ENCODE data around the gene RPS6KA1. TPM values are rescaled to one million over a fixed set of nuclear protein-coding genes. Genes with fewer than 3 reads are reported as not detected.

The RPS6KA1 gene
- polyA plus RNA-seq, 3 donors = 116 to 189 (median 188) TPM

- peaks cover 16 to 21% of the 10 kb centered on the region in 2 donors for H3K36me3 Mint-ChIP-seq
- Histone ChIP-seq H3K9ac (ENCODE audit: insufficient read depth, low read length, poor library complexity, severe bottlenecking) (peak overlapping the region; percentile 92), H3K4me1 (ENCODE audit: control insufficient read depth in 1 of 2, insufficient read depth in 2 of 2, low read length in 2 of 2) (peaks cover 95 to 99% of the 10 kb centered on the region in 2 donors), H3K4me3 (replicated peaks in 1 of 3; ENCODE audit: low read depth in 2 of 3, low read length in 3 of 3) (peak overlapping the region; percentile 38 to 89 (median 49)), H3K4me2 (replicated peaks; ENCODE audit: extremely low read depth, low read length, poor library complexity, severe bottlenecking) (peak overlapping the region; percentile 91), H3K9me3 (replicated peaks in 1 of 2; ENCODE audit: control insufficient read depth in 1 of 2, insufficient read depth in 1 of 2, low read length in 2 of 2) (no peaks in the 10 kb centered on the region), H2AFZ (ENCODE audit: insufficient read depth, low read depth, low read length, poor library complexity, severe bottlenecking) (peak overlapping the region; percentile 24), H4K20me1 (ENCODE audit: insufficient read depth, low read length) (peaks cover 22% of the 10 kb centered on the region), H3K27ac (ENCODE audit: low read depth in 1 of 2, low read length in 2 of 2) (peak overlapping the region; percentile 97 to 99), H3K27me3 (ENCODE audit: control insufficient read depth in 2 of 2, insufficient read depth in 2 of 2, low read length in 2 of 2) (no peaks in the 10 kb centered on the region), H3K79me2 (ENCODE audit: insufficient read depth, low read length) (peaks cover 76% of the 10 kb centered on the region), H3K36me3 (replicated peaks in 1 of 2; ENCODE audit: control insufficient read depth in 1 of 2, insufficient read depth in 2 of 2, low read length in 2 of 2) (peaks cover 13 to 14% of the 10 kb centered on the region in 2 donors)
- peak overlapping the region; percentile 99 to 100 (median 100) for H3K27ac Mint-ChIP-seq
- no peak for TF ChIP-seq CTCF (IDR thresholded peaks at IDR 0.05)
- H3K27me3 Mint-ChIP-seq (ENCODE audit: low read depth in 3 of 3) = no peaks in the 10 kb centered on the region
- DNase-seq = peak; percentile 67 to 75 (median 69)
- peak overlapping the region; percentile 87 to 93 for H3K4me3 Mint-ChIP-seq
- intact Hi-C loops (cut with micrococcal nuclease) = loop anchor here (1.0 to 5.0 kb wide), 2 partner anchors 39 to 40 kb away; no protein-coding TSS in a partner anchor
- 0% methylated on average over 5 of the region's 9 CpGs for WGBS (ENCODE audit: insufficient coverage)
- H3K9me3 Mint-ChIP-seq = no peaks in the 10 kb centered on the region
- peaks cover 92% of the 10 kb centered on the region for H3K4me1 Mint-ChIP-seq
Observed at GRCh38 chr1:26542771-26543451, 13.3 kb downstream of the RPS6KA1 start.

GRCh38 chr1:26543462-26543861 lies 13.9 kb downstream of the RPS6KA1 start:
- H3K4me1 ChIP-seq (ENCODE audit: control insufficient read depth in 1 of 2, insufficient read depth in 2 of 2, low read length in 2 of 2) = peaks cover 91 to 98% of the 10 kb centered on the region in 2 donors
- intact Hi-C loops (cut with micrococcal nuclease) = loop anchor here in 1 of 2 donors (5.0 kb wide), 1 partner anchor 39 kb away; no protein-coding TSS in a partner anchor
- H3K9ac ChIP-seq (ENCODE audit: insufficient read depth, low read length, poor library complexity, severe bottlenecking) = peak overlapping the region; percentile 92
- peaks cover 28% of the 10 kb centered on the region for H4K20me1 ChIP-seq (ENCODE audit: insufficient read depth, low read length)
- Mint-ChIP-seq H3K27ac (peak overlapping the region; percentile 99 to 100 (median 100)), H3K36me3 (peaks cover 22 to 26% of the 10 kb centered on the region in 2 donors), H3K27me3 (ENCODE audit: low read depth in 3 of 3) (no peaks in the 10 kb centered on the region), H3K4me1 (peaks cover 90% of the 10 kb centered on the region), H3K4me3 (peak overlapping the region; percentile 87 to 93), H3K9me3 (peaks cover 0 to 1% (median 0%) of the 10 kb centered on the region in 7 donors)
- DNase-seq = peak in 1 of 3 donors; percentile 41
- peaks cover 18 to 19% of the 10 kb centered on the region in 2 donors for H3K36me3 ChIP-seq (replicated peaks in 1 of 2; ENCODE audit: control insufficient read depth in 1 of 2, insufficient read depth in 2 of 2, low read length in 2 of 2)
- peak overlapping the region; percentile 97 to 99 for H3K27ac ChIP-seq (ENCODE audit: low read depth in 1 of 2, low read length in 2 of 2)
- H2AFZ ChIP-seq (ENCODE audit: insufficient read depth, low read depth, low read length, poor library complexity, severe bottlenecking) = peak overlapping the region; percentile 24
- no peaks in the 10 kb centered on the region for H3K27me3 ChIP-seq (ENCODE audit: control insufficient read depth in 2 of 2, insufficient read depth in 2 of 2, low read length in 2 of 2)
- peak overlapping the region; percentile 38 to 89 (median 49) for H3K4me3 ChIP-seq (replicated peaks in 1 of 3; ENCODE audit: low read depth in 2 of 3, low read length in 3 of 3)
- peak overlapping the region; percentile 91 for H3K4me2 ChIP-seq (replicated peaks; ENCODE audit: extremely low read depth, low read length, poor library complexity, severe bottlenecking)
- TF ChIP-seq CTCF (IDR thresholded peaks at IDR 0.05) = no peak
- 18% methylated on average over 4 of the region's 5 CpGs for WGBS (ENCODE audit: insufficient coverage)
- H3K9me3 ChIP-seq (replicated peaks in 1 of 2; ENCODE audit: control insufficient read depth in 1 of 2, insufficient read depth in 1 of 2, low read length in 2 of 2) = no peaks in the 10 kb centered on the region
- H3K79me2 ChIP-seq (ENCODE audit: insufficient read depth, low read length) = peaks cover 82% of the 10 kb centered on the region

Measured in CD14-positive monocyte (primary cell).